Stomach (tissue), 4 donors: ENCODE data around the gene SESTD1.

Experiments
- EP300 ChIP-seq: sonication (generic); formaldehyde crosslinking; IDR thresholded peaks from one replicate; pipeline ENCODE4 v1.6.1; 2017; ENCODE audit warnings: antibody characterized with exemption
- POLR2A ChIP-seq, 4 donors: fragments of 450-650 bp; IDR thresholded peaks; one replicate each; pipeline ENCODE4 v1.6.1; 2016; ENCODE audit warnings: antibody characterized with exemption in 4 of 4, control low read depth in 2 of 4, mild to moderate bottlenecking in 1 of 4, moderate library complexity in 1 of 4
- POLR2AphosphoS5 ChIP-seq, 3 donors: sonication (generic); formaldehyde crosslinking; IDR thresholded peaks; one replicate each; pipeline ENCODE4 v1.6.1; 2016; ENCODE audit warnings: antibody characterized with exemption in 3 of 3
- TF ChIP-seq, protein P1 (sequence below), 7 experiments: fragments of 450-650 bp in 4 of 7; fragments of 200-600 bp in 3 of 7; sonication (generic) in 3 of 7; IDR thresholded peaks; one replicate each; pipeline ENCODE4 v1.5.1; 2016 to 2019; ENCODE audit warnings: antibody characterized with exemption in 7 of 7, control low read depth in 2 of 7, mild to moderate bottlenecking in 1 of 7

DNA sequence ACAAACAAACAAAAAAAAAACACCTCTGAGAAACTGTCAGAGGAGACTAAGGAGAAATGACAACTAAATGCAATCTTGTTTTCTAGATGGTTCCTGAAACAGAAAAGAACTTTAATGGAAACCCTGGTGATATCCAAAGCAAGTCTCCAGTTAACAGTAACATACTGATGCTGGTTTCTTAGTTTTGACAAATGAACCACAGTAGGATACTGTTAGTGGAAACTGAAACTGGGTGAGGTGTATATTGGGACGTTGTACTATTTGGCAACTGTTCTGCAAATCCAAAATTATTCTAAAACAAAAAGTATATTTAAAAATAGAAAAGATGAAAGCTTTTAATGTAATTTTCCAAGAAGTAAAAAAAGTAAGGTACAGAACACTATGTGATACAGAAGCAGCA lies 11.4 kb downstream of the SESTD1 start:
- TF ChIP-seq, protein P1, sequence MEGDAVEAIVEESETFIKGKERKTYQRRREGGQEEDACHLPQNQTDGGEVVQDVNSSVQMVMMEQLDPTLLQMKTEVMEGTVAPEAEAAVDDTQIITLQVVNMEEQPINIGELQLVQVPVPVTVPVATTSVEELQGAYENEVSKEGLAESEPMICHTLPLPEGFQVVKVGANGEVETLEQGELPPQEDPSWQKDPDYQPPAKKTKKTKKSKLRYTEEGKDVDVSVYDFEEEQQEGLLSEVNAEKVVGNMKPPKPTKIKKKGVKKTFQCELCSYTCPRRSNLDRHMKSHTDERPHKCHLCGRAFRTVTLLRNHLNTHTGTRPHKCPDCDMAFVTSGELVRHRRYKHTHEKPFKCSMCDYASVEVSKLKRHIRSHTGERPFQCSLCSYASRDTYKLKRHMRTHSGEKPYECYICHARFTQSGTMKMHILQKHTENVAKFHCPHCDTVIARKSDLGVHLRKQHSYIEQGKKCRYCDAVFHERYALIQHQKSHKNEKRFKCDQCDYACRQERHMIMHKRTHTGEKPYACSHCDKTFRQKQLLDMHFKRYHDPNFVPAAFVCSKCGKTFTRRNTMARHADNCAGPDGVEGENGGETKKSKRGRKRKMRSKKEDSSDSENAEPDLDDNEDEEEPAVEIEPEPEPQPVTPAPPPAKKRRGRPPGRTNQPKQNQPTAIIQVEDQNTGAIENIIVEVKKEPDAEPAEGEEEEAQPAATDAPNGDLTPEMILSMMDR (IDR thresholded peaks at IDR 0.05) = no peak
- TF ChIP-seq POLR2AphosphoS5 (IDR thresholded peaks at IDR 0.05) (no peak), POLR2A (IDR thresholded peaks at IDR 0.05) (no peak), EP300 (no peak)
